Nephron (organoid): ENCODE measurements around the gene IGDCC3.
"Not testable (repeated sequence)": the region's sequence is repeated elsewhere in the genome, so short reads cannot be mapped to it uniquely, and the experiment has no call there.

Experiments used
- H3K27ac Mint-ChIP-seq, 3 experiments: 2 replicates each; pipeline ENCODE4 v1.8.0; 2020; ENCODE audit warnings: mixed read lengths in 3 of 3, mild to moderate bottlenecking in 2 of 3, moderate library complexity in 1 of 3
- H3K27me3 Mint-ChIP-seq: 2 replicates; pipeline ENCODE4 v1.8.0; 2021; ENCODE audit warnings: low read depth, mild to moderate bottlenecking, moderate library complexity, mixed read lengths
- H3K36me3 Mint-ChIP-seq: 2 replicates; pipeline ENCODE4 v1.8.0; 2020; ENCODE audit warnings: low read depth, mixed read lengths
- H3K4me1 Mint-ChIP-seq: 2 replicates; pipeline ENCODE4 v1.8.0; 2020; ENCODE audit warnings: mixed read lengths
- H3K4me3 Mint-ChIP-seq, 3 experiments: 2 replicates each; pipeline ENCODE4 v1.8.0; 2020; ENCODE audit warnings: mild to moderate bottlenecking in 3 of 3, mixed read lengths in 3 of 3, moderate library complexity in 2 of 3
- H3K9me3 Mint-ChIP-seq: 2 replicates; pipeline ENCODE4 v1.8.0; 2020; ENCODE audit warnings: mixed read lengths
- CTCF ChIP-seq, 3 experiments: fragments of 200-600 bp; sonication (generic); IDR thresholded peaks; one replicate each; pipeline ENCODE4 v1.5.0; 2021; ENCODE audit warnings: antibody characterized with exemption in 3 of 3; ENCODE audit not compliant: unreplicated experiment in 3 of 3

The IGDCC3 gene

GRCh38 chr15:65361708-65362459, 15.9 kb downstream of the IGDCC3 start:
- TF ChIP-seq CTCF (IDR thresholded peaks at IDR 0.05; ENCODE audit: unreplicated experiment in 3 of 3) = no peak
- peaks cover 9% of the 10 kb centered on the region for H3K27me3 Mint-ChIP-seq
- H3K4me1 Mint-ChIP-seq = peaks cover 18% of the 10 kb centered on the region
- no peak overlapping the region for H3K27ac Mint-ChIP-seq
- no peak overlapping the region for H3K4me3 Mint-ChIP-seq
- H3K9me3 Mint-ChIP-seq = no peaks in the 10 kb centered on the region
- H3K36me3 Mint-ChIP-seq = peaks cover 31% of the 10 kb centered on the region

- no peak overlapping the region for H3K4me3 Mint-ChIP-seq
- H3K9me3 Mint-ChIP-seq = no peaks in the 10 kb centered on the region
- H3K27ac Mint-ChIP-seq = peak overlapping the region in 1 of 3 experiments; percentile 23
Observed at GRCh38 chr15:65360506-65360905, 17.3 kb downstream of the IGDCC3 start.

GRCh38 chr15:65355988-65356353, 21.8 kb downstream of the IGDCC3 start:
- TF ChIP-seq CTCF (IDR thresholded peaks at IDR 0.05; ENCODE audit: unreplicated experiment in 3 of 3) = no peak
- Mint-ChIP-seq H3K36me3 (peaks cover 33% of the 10 kb centered on the region), H3K4me1 (peaks cover 9% of the 10 kb centered on the region), H3K4me3 (peak overlapping the region; percentile 66 to 79 (median 77)), H3K27ac (peak overlapping the region; percentile 13 to 48 (median 25)), H3K9me3 (peaks cover 7% of the 10 kb centered on the region), H3K27me3 (peaks cover 6% of the 10 kb centered on the region)

More at GRCh38 chr15:65360506-65360905, 17.3 kb downstream of the IGDCC3 start:
- H3K4me1 Mint-ChIP-seq = peaks cover 9% of the 10 kb centered on the region
- peaks cover 28% of the 10 kb centered on the region for H3K36me3 Mint-ChIP-seq
- no peak for TF ChIP-seq CTCF (IDR thresholded peaks at IDR 0.05; ENCODE audit: unreplicated experiment in 3 of 3)
- peaks cover 9% of the 10 kb centered on the region for H3K27me3 Mint-ChIP-seq

DNA sequence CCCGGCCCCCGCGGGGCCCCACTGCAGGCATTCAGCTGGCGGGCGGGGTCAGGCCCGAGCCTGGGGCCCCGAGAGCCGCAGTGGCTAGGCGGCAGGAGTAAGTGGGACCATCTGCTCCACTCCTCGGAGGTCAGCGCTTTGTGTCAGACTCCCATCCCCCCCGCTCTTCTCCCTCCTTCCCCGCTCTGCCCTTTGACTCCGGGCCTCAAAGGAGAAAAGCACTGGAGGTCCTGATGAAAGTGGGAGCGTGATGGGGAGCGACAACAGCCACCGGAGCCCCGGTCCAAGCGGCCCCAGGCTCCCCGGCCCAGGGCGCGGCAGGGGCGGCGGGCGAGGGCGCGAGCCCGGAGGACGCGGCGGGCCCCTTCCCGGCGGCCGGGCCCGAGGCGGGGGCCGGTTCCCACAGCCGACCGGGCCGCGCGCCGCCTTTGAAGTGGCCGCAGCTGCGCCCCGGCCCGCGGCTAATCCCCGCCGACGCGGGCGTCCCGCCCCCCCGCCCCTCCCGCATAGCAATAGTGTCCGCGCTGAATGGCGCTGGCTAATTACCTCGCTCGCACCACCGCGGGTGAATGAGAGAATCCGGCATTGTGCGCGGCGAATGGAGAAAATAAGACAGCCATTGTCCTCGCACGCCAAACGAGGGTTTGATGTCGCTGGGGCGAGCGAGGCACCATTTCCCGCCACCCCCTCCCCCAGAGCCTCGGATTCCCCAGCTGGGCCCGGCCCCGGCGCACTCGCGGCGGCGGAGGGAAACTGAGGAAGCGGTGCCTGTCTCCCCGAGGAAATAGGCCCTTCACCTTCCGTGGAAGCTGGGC, 22.4 kb downstream of the IGDCC3 start:
- Mint-ChIP-seq H3K4me3 (peak overlapping the region; percentile 77 to 85 (median 85)), H3K9me3 (peaks cover 10% of the 10 kb centered on the region), H3K4me1 (peaks cover 8% of the 10 kb centered on the region), H3K36me3 (peaks cover 36% of the 10 kb centered on the region), H3K27ac (peak overlapping the region in 1 of 3 experiments; percentile 48), H3K27me3 (peaks cover 6% of the 10 kb centered on the region)
- no peak for TF ChIP-seq CTCF (IDR thresholded peaks at IDR 0.05; ENCODE audit: unreplicated experiment in 3 of 3)

GRCh38 chr15:65354835-65355172, 23.0 kb downstream of the IGDCC3 start:
- H3K9me3 Mint-ChIP-seq = peaks cover 11% of the 10 kb centered on the region
- peaks cover 5% of the 10 kb centered on the region for H3K4me1 Mint-ChIP-seq
- H3K36me3 Mint-ChIP-seq = peaks cover 34% of the 10 kb centered on the region
- H3K27ac Mint-ChIP-seq = peak overlapping the region in 2 of 3 experiments; percentile 12 to 66
- H3K4me3 Mint-ChIP-seq = peak overlapping the region; percentile 26 to 66 (median 61)
- peaks cover 6% of the 10 kb centered on the region for H3K27me3 Mint-ChIP-seq
- TF ChIP-seq CTCF (IDR thresholded peaks at IDR 0.05; ENCODE audit: unreplicated experiment in 3 of 3) = no peak

- peaks cover 50% of the 10 kb centered on the region for H3K36me3 Mint-ChIP-seq
- H3K27ac Mint-ChIP-seq, H3K4me3 Mint-ChIP-seq, H3K4me1 Mint-ChIP-seq, H3K27me3 Mint-ChIP-seq: not testable (repeated sequence)
- H3K9me3 Mint-ChIP-seq = peaks cover 12% of the 10 kb centered on the region
Observed at GRCh38 chr15:65351972-65352371, 25.8 kb downstream of the IGDCC3 start.
